Measurements from ENCODE around the gene KPTN. TPM values are rescaled to one million over a fixed set of nuclear protein-coding genes. Genes with fewer than 3 reads are reported as not detected.

The KPTN gene
- total RNA-seq, 4 donors from 2014 or later, result 3.5 to 9.0 (median 5.9) TPM

GRCh38 chr19:47438793-47439220 is 45.2 kb downstream of the KPTN start:
- WGBS, 2 donors, result 13 to 36% methylated on average over 4 to 5 of the region's 5 CpGs
- TF ChIP-seq CTCF (IDR thresholded peaks at IDR 0.05) (no peak), POLR2A (IDR thresholded peaks at IDR 0.05) (no peak)
- H3K4me3 ChIP-seq (ENCODE audit: low read depth, poor library complexity, severe bottlenecking), result no peak overlapping the region
- intact Hi-C loops (cut with DNase I; ENCODE audit: low total_unique reads), result loop anchor here (5.0 kb wide), 1 partner anchor 258 kb away; no protein-coding TSS in a partner anchor
- no peak for DNase-seq (ENCODE audit: low spot score in 2 of 2)

- 44 to 46% methylated on average over 12 of the region's 12 CpGs for WGBS, 2 donors
- intact Hi-C loops (cut with DNase I; ENCODE audit: low total_unique reads), result loop anchor here (5.0 kb wide), 1 partner anchor 260 kb away; no protein-coding TSS in a partner anchor
Measured at GRCh38 chr19:47437500-47437899, 46.5 kb downstream of the KPTN start.

GRCh38 chr19:47436712-47437401 is 47.2 kb downstream of the KPTN start:
- intact Hi-C loops (cut with DNase I; ENCODE audit: low total_unique reads), result loop anchor here (5.0 kb wide), 1 partner anchor 260 kb away; no protein-coding TSS in a partner anchor

More at GRCh38 chr19:47437500-47437899, 46.5 kb downstream of the KPTN start:
- no peak overlapping the region for H3K4me3 ChIP-seq (ENCODE audit: low read depth, poor library complexity, severe bottlenecking)
- DNase-seq (ENCODE audit: low spot score in 2 of 2), result no peak
- no peak for TF ChIP-seq POLR2A (IDR thresholded peaks at IDR 0.05)

GRCh38 chr19:47435883-47436417 is 48.1 kb downstream of the KPTN start:
- WGBS, 2 donors, result 74 to 75% methylated on average over 6 of the region's 6 CpGs
- intact Hi-C loops (cut with DNase I; ENCODE audit: low total_unique reads), result loop anchor here (5.0 kb wide), 1 partner anchor 261 kb away; no protein-coding TSS in a partner anchor
- no peak for DNase-seq (ENCODE audit: low spot score in 2 of 2)
- no peak for TF ChIP-seq POLR2A (IDR thresholded peaks at IDR 0.05)
- TF ChIP-seq CTCF (IDR thresholded peaks at IDR 0.05), result no peak
- H3K4me3 ChIP-seq (ENCODE audit: low read depth, poor library complexity, severe bottlenecking), result no peak overlapping the region

More at GRCh38 chr19:47436712-47437401, 47.2 kb downstream of the KPTN start:
- TF ChIP-seq POLR2A (IDR thresholded peaks at IDR 0.05), result no peak
- TF ChIP-seq CTCF (IDR thresholded peaks at IDR 0.05), result peak in 1 of 3 donors; percentile 92
- 33 to 35% methylated on average over 15 to 17 of the region's 17 CpGs for WGBS, 2 donors
- DNase-seq (ENCODE audit: low spot score in 2 of 2), result peak; percentile 69 to 95
- H3K4me3 ChIP-seq (ENCODE audit: low read depth, poor library complexity, severe bottlenecking), result no peak overlapping the region

- intact Hi-C loops (cut with DNase I; ENCODE audit: low total_unique reads), result loop anchor here (5.0 kb wide), 1 partner anchor 262 kb away; no protein-coding TSS in a partner anchor
- no peak overlapping the region for H3K4me3 ChIP-seq (ENCODE audit: low read depth, poor library complexity, severe bottlenecking)
- 49 to 64% methylated on average over 16 of the region's 16 CpGs for WGBS, 2 donors
- no peak for DNase-seq (ENCODE audit: low spot score in 2 of 2)
- no peak for TF ChIP-seq CTCF (IDR thresholded peaks at IDR 0.05)
- TF ChIP-seq POLR2A (IDR thresholded peaks at IDR 0.05), result no peak
Measured at GRCh38 chr19:47435196-47435595, 48.8 kb downstream of the KPTN start.

GRCh38 chr19:47434088-47434487 is 49.9 kb downstream of the KPTN start:
- H3K4me3 ChIP-seq (ENCODE audit: low read depth, poor library complexity, severe bottlenecking), result no peak overlapping the region
- intact Hi-C loops (cut with DNase I; ENCODE audit: low total_unique reads), result no loop called here
- no peak for TF ChIP-seq CTCF (IDR thresholded peaks at IDR 0.05)
- TF ChIP-seq POLR2A (IDR thresholded peaks at IDR 0.05), result no peak
- WGBS, 2 donors, result 67 to 82% methylated on average over 7 of the region's 7 CpGs
- DNase-seq (ENCODE audit: low spot score in 2 of 2), result no peak

Data from lower leg skin (tissue), 4 donors.